Stimulated activated naive B cell treated with anti-CD40 and anti-IgM and Interleukin-4, amounts not matched to agents 10 μg/mL and 1 μg/mL and 100 μg/mL, for 72 hours (primary cell): Measurements from ENCODE around the gene NBR1.
A peak's percentile ranks its signal among the peaks of the same experiment; 100 is the strongest.
"Not testable (repeated sequence)": the region's sequence is repeated elsewhere in the genome, so short reads cannot be mapped to it uniquely, and the experiment has no call there.

Source experiments
- ATAC-seq, 2 donors: fragments of 150-1000 bp; cut with Tn5 transposase; replicated peaks; 2 replicates each; pipeline ENCODE4 v1.10.0; 2021; ENCODE audit warnings: moderate library complexity in 1 of 2
- DNase-seq: peaks from one replicate; pipeline ENCODE4 v3.0.0; 2021
- H3K27ac Mint-ChIP-seq: one replicate; pipeline ENCODE4 v1.8.0; 2022; ENCODE audit warnings: mild to moderate bottlenecking, mixed read lengths
- H3K27me3 Mint-ChIP-seq, 2 donors: one replicate each; pipeline ENCODE4 v1.8.0; 2022; ENCODE audit warnings: mixed read lengths in 2 of 2
- H3K36me3 Mint-ChIP-seq, 2 donors: one replicate each; pipeline ENCODE4 v1.8.0; 2022; ENCODE audit warnings: mixed read lengths in 2 of 2, mild to moderate bottlenecking in 1 of 2
- H3K4me1 Mint-ChIP-seq, 2 donors: one replicate each; pipeline ENCODE4 v1.8.0; 2022; ENCODE audit warnings: mixed read lengths in 2 of 2, mild to moderate bottlenecking in 1 of 2
- H3K4me3 Mint-ChIP-seq, 2 donors: one replicate each; pipeline ENCODE4 v1.8.0; 2022; ENCODE audit warnings: mild to moderate bottlenecking in 2 of 2, mixed read lengths in 2 of 2, moderate library complexity in 1 of 2
- H3K9me3 Mint-ChIP-seq, 2 donors: one replicate each; pipeline ENCODE4 v1.8.0; 2022; ENCODE audit warnings: mixed read lengths in 2 of 2, mild to moderate bottlenecking in 1 of 2

Gene NBR1

DNA sequence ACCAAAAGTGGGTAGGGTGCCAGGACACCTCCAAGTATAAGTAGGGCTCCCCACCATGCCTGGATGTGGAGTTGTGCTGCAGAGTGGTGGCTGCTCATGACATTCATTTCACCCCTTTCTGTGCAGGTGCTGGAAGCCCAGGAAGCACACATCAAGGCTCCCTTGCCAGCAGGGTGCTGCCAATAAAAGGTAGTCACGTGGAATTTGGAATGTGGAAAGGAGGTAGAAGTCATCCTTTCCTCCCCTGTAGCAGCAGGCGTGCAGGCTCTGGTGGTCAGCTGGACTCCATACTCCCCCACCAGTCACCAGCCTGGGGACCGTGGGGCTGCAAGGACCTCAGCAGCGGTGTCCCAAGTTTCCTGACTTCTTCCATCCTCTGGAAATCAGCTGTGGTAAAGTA is 32.5 kb upstream of the NBR1 start:
- H3K27me3 Mint-ChIP-seq, ATAC-seq, H3K9me3 Mint-ChIP-seq, DNase-seq, H3K27ac Mint-ChIP-seq, H3K4me3 Mint-ChIP-seq: not testable (repeated sequence)
- peaks cover 21 to 43% of the 10 kb centered on the region in 2 donors for H3K4me1 Mint-ChIP-seq
- peaks cover 35 to 41% of the 10 kb centered on the region in 2 donors for H3K36me3 Mint-ChIP-seq

DNA sequence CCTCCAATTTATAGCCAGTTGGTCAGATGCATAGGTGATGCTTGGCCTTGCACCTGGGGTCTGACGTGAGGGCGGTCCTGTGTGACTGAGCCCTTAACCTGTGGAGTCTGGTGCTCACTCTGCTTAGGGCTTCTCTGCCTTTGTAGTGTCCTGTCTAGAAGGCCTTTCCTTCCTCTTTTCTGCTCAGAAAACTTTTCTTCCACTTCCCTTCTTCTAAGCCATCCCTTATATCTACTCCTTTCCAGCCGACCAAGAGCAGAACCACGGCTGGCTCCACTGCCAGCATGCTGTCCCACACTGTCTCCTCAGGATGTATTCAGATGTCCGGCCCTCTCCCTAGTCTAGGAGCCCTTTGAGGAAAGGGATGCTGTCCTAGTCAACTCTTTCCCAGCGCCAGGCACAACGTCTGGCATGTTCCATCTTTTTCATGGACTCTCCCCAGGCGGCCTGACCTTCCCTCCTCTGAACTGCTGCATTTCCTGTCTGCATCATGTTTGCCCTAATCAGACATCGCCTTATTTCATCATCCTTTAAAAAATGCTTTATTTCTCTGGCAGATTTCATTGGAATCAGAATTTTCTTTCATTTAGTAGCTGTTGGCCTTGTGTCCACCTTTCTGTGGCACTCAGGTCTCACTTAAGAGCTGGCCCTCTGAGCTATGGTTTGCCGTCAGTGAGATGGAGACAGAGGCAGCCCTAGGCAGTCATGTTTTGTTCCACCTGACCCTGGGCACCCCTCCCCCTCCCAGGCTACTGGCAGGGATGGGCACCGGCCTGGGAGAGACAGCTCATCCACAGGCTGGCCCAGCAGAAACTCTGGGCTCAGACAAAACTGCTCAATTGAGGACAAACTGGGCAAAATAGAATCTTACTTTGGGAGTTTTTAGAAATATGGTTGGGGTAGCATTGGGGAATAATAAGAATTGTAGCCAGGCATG is 30.4 kb upstream of the NBR1 start:
- H3K9me3 Mint-ChIP-seq, result no peaks in the 10 kb centered on the region

GRCh38 chr17:43142153-43142552 is 28.9 kb upstream of the NBR1 start:
- DNase-seq (no peak), ATAC-seq (no peak)
- Mint-ChIP-seq H3K36me3 (peaks cover 24 to 33% of the 10 kb centered on the region in 2 donors), H3K9me3 (no peaks in the 10 kb centered on the region), H3K4me3 (no peak overlapping the region), H3K27ac (no peak overlapping the region), H3K4me1 (peaks cover 5 to 10% of the 10 kb centered on the region in 2 donors), H3K27me3 (no peaks in the 10 kb centered on the region)

More for the DNA sequence above, 30.4 kb upstream of the NBR1 start:
- Mint-ChIP-seq H3K4me1 (peaks cover 15 to 22% of the 10 kb centered on the region in 2 donors), H3K27ac (no peak overlapping the region), H3K36me3 (peaks cover 24 to 29% of the 10 kb centered on the region in 2 donors), H3K27me3 (no peaks in the 10 kb centered on the region), H3K4me3 (peak overlapping the region in 1 of 2 donors; percentile 1)
- no peak for DNase-seq
- no peak for ATAC-seq

- DNase-seq (no peak), ATAC-seq (no peak)
- no peaks in the 10 kb centered on the region for H3K9me3 Mint-ChIP-seq
- no peaks in the 10 kb centered on the region for H3K27me3 Mint-ChIP-seq
- no peak overlapping the region for H3K27ac Mint-ChIP-seq
- H3K4me3 Mint-ChIP-seq, result no peak overlapping the region
- H3K4me1 Mint-ChIP-seq, result peaks cover 5 to 10% of the 10 kb centered on the region in 2 donors
- H3K36me3 Mint-ChIP-seq, result peaks cover 27 to 34% of the 10 kb centered on the region in 2 donors
These were observed 27.8 kb upstream of the NBR1 start for GRCh38 chr17:43143201-43143600.

DNA sequence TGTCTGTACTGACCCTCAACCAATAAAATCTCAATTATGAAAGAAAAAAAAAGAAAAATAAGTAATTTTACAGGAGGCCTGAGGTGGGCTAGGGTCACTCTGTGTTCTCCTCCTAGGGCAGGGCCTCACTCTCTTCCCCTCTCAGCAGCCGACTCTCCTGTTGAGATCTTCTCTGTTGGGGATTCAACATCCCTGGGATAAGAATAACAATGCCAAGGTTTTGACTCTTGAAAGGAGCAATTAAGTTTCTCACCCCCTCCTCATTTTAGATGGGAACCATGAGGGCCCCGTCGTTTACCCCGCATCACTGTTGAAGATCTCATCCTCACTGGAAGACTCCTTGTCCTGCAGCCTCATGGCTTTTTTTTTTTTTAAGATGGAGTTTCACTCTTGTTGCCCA is 24.4 kb upstream of the NBR1 start:
- no peak for ATAC-seq
- no peaks in the 10 kb centered on the region for H3K4me1 Mint-ChIP-seq
- no peak overlapping the region for H3K4me3 Mint-ChIP-seq

DNA sequence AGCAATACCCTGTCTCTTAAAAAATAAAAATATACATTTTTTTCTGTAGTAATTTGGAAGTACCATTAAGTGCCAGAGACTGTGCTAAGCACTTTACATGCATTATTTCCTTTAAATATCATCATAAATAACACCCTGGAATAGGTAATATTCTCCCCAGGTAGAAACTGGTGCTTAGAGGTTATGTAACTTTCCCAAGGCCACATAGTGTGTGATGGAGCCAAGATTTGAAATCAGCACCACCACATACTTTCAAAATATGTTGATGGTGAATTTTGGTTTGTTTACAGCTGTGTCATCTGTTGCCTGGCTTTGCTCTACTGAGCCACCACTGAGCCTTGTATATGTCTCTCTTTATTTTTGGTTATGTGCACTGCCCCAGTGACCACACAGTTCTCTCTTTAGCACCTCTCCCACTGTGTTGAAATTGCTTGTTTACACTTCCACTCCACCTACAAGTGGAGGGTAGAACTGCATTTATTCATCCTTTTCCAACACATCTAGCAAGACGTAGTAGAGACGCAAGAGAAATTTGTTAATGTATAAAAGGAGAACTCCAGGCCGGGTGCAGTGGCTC is 19.0 kb upstream of the NBR1 start:
- no peak for ATAC-seq
- H3K4me1 Mint-ChIP-seq, result peaks cover 0 to 2% of the 10 kb centered on the region in 2 donors

More for the DNA sequence above, 24.4 kb upstream of the NBR1 start:
- H3K27ac Mint-ChIP-seq, result no peak overlapping the region
- H3K27me3 Mint-ChIP-seq, result no peaks in the 10 kb centered on the region
- H3K36me3 Mint-ChIP-seq, result peaks cover 26 to 29% of the 10 kb centered on the region in 2 donors
- no peaks in the 10 kb centered on the region for H3K9me3 Mint-ChIP-seq
- no peak for DNase-seq

GRCh38 chr17:43153197-43153835 is 17.7 kb upstream of the NBR1 start:
- not testable (repeated sequence) for ATAC-seq, H3K9me3 Mint-ChIP-seq, H3K27ac Mint-ChIP-seq, H3K4me1 Mint-ChIP-seq, DNase-seq, H3K4me3 Mint-ChIP-seq, H3K27me3 Mint-ChIP-seq
- peaks cover 26 to 39% of the 10 kb centered on the region in 2 donors for H3K36me3 Mint-ChIP-seq

More for the DNA sequence above, 19.0 kb upstream of the NBR1 start:
- no peak for DNase-seq
- no peaks in the 10 kb centered on the region for H3K27me3 Mint-ChIP-seq
- peaks cover 3 to 5% of the 10 kb centered on the region in 2 donors for H3K9me3 Mint-ChIP-seq
- H3K27ac Mint-ChIP-seq, result no peak overlapping the region
- no peak overlapping the region for H3K4me3 Mint-ChIP-seq
- peaks cover 29 to 42% of the 10 kb centered on the region in 2 donors for H3K36me3 Mint-ChIP-seq

GRCh38 chr17:43155666-43156065 is 15.3 kb upstream of the NBR1 start:
- ATAC-seq (no peak), DNase-seq (no peak)
- Mint-ChIP-seq H3K9me3 (peaks cover 3 to 5% of the 10 kb centered on the region in 2 donors), H3K27ac (no peak overlapping the region), H3K36me3 (peaks cover 27 to 32% of the 10 kb centered on the region in 2 donors), H3K4me1 (peaks cover 2 to 6% of the 10 kb centered on the region in 2 donors), H3K4me3 (no peak overlapping the region), H3K27me3 (no peaks in the 10 kb centered on the region)

GRCh38 chr17:43159232-43159631 is 11.8 kb upstream of the NBR1 start:
- not testable (repeated sequence) for H3K27me3 Mint-ChIP-seq, DNase-seq, H3K9me3 Mint-ChIP-seq, ATAC-seq, H3K4me3 Mint-ChIP-seq, H3K27ac Mint-ChIP-seq
- H3K4me1 Mint-ChIP-seq, result peaks cover 3 to 15% of the 10 kb centered on the region in 2 donors
- peaks cover 26 to 30% of the 10 kb centered on the region in 2 donors for H3K36me3 Mint-ChIP-seq

- H3K36me3 Mint-ChIP-seq, result peaks cover 26 to 29% of the 10 kb centered on the region in 2 donors
- DNase-seq, H3K27ac Mint-ChIP-seq: not testable (repeated sequence)
These were observed 11.1 kb upstream of the NBR1 start for GRCh38 chr17:43159957-43160356.

GRCh38 chr17:43165971-43166370 is 5.0 kb upstream of the NBR1 start:
- DNase-seq, ATAC-seq, H3K27me3 Mint-ChIP-seq, H3K9me3 Mint-ChIP-seq: not testable (repeated sequence)
- H3K36me3 Mint-ChIP-seq, result peaks cover 24 to 36% of the 10 kb centered on the region in 2 donors
- H3K27ac Mint-ChIP-seq, result peak overlapping the region; percentile 26
- H3K4me3 Mint-ChIP-seq, result peak overlapping the region; percentile 3 to 78
- peaks cover 13 to 39% of the 10 kb centered on the region in 2 donors for H3K4me1 Mint-ChIP-seq

More at GRCh38 chr17:43159957-43160356, 11.1 kb upstream of the NBR1 start:
- H3K4me3 Mint-ChIP-seq, ATAC-seq, H3K27me3 Mint-ChIP-seq, H3K9me3 Mint-ChIP-seq: not testable (repeated sequence)
- peaks cover 6 to 20% of the 10 kb centered on the region in 2 donors for H3K4me1 Mint-ChIP-seq

DNA sequence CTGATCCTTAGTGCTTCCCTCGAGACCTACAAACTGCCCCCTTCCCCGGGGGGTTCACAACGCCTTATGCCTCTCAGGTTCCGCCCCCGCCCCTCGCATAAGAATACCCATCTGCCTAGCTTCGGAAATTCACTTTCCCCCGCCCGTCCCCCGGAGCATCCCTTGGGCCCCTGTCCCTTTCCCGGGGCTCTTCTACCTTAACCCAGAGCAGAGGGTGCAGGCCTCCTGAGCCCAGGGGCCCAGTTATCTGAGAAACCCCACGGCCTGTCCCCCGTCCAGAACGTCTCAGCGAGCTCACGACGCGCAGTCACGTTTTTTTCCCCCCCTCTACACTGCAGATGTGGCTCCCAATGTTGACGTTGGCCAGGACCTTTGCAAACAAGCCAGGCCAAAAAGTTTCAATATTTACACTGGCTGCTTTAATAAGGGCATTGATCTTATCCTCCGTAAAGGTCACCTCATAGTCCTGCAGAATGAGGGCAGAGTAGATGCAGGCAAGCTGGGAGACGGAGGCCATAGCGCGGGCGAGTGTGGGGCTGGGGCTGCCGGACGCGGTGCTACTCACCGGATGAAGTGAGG is 1.4 kb upstream of the NBR1 start:
- DNase-seq, result peak; percentile 30
- no peaks in the 10 kb centered on the region for H3K9me3 Mint-ChIP-seq
- peak; percentile 19 to 21 for ATAC-seq
- H3K27ac Mint-ChIP-seq, result no peak overlapping the region
- peaks cover 14 to 26% of the 10 kb centered on the region in 2 donors for H3K4me1 Mint-ChIP-seq
- H3K4me3 Mint-ChIP-seq, result no peak overlapping the region
- peaks cover 9 to 16% of the 10 kb centered on the region in 2 donors for H3K36me3 Mint-ChIP-seq
- no peaks in the 10 kb centered on the region for H3K27me3 Mint-ChIP-seq

- peaks cover 14 to 25% of the 10 kb centered on the region in 2 donors for H3K4me1 Mint-ChIP-seq
- no peaks in the 10 kb centered on the region for H3K27me3 Mint-ChIP-seq
- peak; percentile 80 to 82 for ATAC-seq
- H3K27ac Mint-ChIP-seq, result no peak overlapping the region
- no peak overlapping the region for H3K4me3 Mint-ChIP-seq
- H3K36me3 Mint-ChIP-seq, result peaks cover 9 to 16% of the 10 kb centered on the region in 2 donors
- no peaks in the 10 kb centered on the region for H3K9me3 Mint-ChIP-seq
- peak; percentile 87 for DNase-seq
These were observed 761 bp upstream of the NBR1 start for GRCh38 chr17:43170140-43170765.
